Measurements from ENCODE around the gene CCNQ.

Gene CCNQ

DNA sequence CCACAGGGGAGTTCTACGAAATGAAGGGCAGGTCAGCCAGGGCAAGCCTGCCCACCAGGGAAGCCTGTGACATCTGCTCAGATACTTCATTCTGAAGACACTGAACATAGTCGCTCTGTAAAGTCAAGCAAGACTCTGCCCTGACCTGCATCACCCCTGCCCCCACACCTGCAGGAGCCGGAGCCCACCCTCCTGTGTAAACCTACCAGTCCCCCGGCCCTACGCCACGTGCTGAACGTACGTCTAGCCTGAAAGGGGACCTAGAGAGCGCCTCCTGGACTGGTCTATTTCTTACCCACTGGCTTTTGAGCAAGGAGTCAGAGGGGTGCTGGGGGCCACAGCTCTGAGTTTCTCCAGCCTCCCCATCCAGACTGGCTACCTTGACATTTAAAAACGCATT lies 11.6 kb downstream of the CCNQ start:
- Mint-ChIP-seq H3K4me3 (no peak overlapping the region), H3K4me1 (ENCODE audit: low read depth) (peaks cover 13% of the 10 kb centered on the region), H3K27ac (no peak overlapping the region), H3K9me3 (no peaks in the 10 kb centered on the region), H3K27me3 (ENCODE audit: low read depth) (no peaks in the 10 kb centered on the region), H3K36me3 (ENCODE audit: low read depth) (peaks cover 9% of the 10 kb centered on the region)

- Mint-ChIP-seq H3K27me3 (ENCODE audit: low read depth) (no peaks in the 10 kb centered on the region), H3K4me1 (ENCODE audit: low read depth) (peaks cover 13% of the 10 kb centered on the region), H3K9me3 (no peaks in the 10 kb centered on the region)
Measured at GRCh38 chrX:153585827-153586226, 13.1 kb downstream of the CCNQ start.

GRCh38 chrX:153583433-153583832 lies 15.5 kb downstream of the CCNQ start:
- no peak overlapping the region for H3K4me3 Mint-ChIP-seq
- no peaks in the 10 kb centered on the region for H3K9me3 Mint-ChIP-seq
- no peak overlapping the region for H3K27ac Mint-ChIP-seq
- H3K4me1 Mint-ChIP-seq (ENCODE audit: low read depth), result peaks cover 15% of the 10 kb centered on the region
- peaks cover 9% of the 10 kb centered on the region for H3K36me3 Mint-ChIP-seq (ENCODE audit: low read depth)
- peaks cover 3% of the 10 kb centered on the region for H3K27me3 Mint-ChIP-seq (ENCODE audit: low read depth)

More at GRCh38 chrX:153585827-153586226, 13.1 kb downstream of the CCNQ start:
- Mint-ChIP-seq H3K27ac (no peak overlapping the region), H3K4me3 (no peak overlapping the region), H3K36me3 (ENCODE audit: low read depth) (peaks cover 9% of the 10 kb centered on the region)

DNA sequence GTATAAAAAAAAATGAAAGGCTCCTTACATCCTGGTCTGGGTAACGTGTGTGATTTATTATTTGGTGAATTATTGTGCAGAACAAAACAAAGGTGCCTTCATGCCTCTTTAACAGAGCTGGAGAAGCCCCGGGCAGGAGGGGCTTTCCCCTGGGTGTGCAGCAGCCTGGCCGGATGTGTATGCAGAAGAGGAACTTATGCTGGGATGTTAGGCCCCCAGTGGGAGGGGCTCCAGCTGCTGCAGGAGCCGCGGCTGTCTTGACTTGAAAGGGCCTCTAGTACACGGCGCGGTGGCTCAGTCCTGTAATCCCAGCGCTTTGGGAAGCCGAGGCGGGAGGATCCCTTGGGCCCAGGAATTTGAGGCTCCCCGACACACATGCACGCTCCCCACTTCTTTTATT lies 16.0 kb downstream of the CCNQ start:
- Mint-ChIP-seq H3K27me3 (ENCODE audit: low read depth) (peaks cover 3% of the 10 kb centered on the region), H3K27ac (peak overlapping the region; percentile 58), H3K36me3 (ENCODE audit: low read depth) (peaks cover 6% of the 10 kb centered on the region), H3K4me3 (peak overlapping the region; percentile 48), H3K4me1 (ENCODE audit: low read depth) (peaks cover 15% of the 10 kb centered on the region), H3K9me3 (no peaks in the 10 kb centered on the region)

DNA sequence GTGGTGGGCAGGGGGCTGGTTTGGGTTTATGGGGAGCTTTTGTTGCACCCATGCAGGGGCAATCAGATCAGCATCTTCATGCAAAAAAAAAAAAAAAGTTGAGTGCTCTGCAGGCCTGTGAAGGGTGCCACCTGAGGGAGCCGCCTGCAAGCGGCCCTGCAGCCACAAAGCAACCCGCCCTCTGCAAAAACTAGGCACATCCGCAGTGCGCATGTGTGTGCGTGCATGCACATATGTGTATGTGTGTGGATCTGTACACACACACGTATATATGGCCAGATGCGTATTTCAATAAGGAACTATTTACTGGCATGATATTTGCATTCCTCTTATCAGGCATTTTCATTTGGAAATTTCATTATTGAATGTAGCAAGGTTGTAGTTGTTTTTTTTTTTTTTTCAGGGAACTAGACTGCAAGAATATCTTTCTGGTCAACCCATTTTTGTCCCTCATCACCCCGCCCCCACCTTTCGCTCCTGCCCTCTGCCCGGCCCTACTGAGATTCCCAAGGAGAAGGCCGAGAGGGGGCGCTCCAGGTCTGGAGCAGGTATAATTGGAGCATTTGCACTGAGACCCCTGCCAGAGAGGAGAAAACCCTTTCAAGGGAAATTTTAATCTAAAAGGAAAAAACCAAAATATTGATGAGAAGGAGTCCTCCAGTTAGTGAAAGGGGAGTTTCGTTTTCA lies 18.1 kb downstream of the CCNQ start:
- H3K4me1 Mint-ChIP-seq (ENCODE audit: low read depth), result peaks cover 15% of the 10 kb centered on the region
- H3K4me3 Mint-ChIP-seq, result no peak overlapping the region
- peaks cover 3% of the 10 kb centered on the region for H3K36me3 Mint-ChIP-seq (ENCODE audit: low read depth)
- no peaks in the 10 kb centered on the region for H3K9me3 Mint-ChIP-seq
- H3K27me3 Mint-ChIP-seq (ENCODE audit: low read depth), result peaks cover 3% of the 10 kb centered on the region
- H3K27ac Mint-ChIP-seq, result no peak overlapping the region

DNA sequence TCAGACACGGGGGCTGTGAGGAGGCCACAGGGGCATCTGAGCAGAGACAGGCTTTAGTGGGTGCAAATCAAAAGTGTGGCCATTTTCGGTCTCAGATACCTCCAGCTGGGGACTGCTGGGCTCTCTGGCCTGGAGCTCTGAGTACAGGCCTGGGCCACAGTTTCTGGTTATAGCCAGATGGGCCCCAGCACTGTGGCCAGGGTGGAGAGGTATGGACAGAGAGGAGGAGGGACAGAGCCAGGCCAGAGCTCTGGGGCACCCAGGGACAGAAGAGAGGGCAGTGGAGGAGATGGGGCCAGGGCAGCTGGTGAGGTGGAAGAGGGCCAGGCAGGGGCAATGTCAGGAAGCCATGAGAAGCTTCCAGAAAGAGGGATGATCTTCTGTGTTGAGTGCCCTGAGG lies 20.1 kb downstream of the CCNQ start:
- Mint-ChIP-seq H3K27ac (no peak overlapping the region), H3K27me3 (ENCODE audit: low read depth) (peaks cover 3% of the 10 kb centered on the region), H3K36me3 (ENCODE audit: low read depth) (no peaks in the 10 kb centered on the region), H3K9me3 (no peaks in the 10 kb centered on the region), H3K4me3 (no peak overlapping the region), H3K4me1 (ENCODE audit: low read depth) (peaks cover 14% of the 10 kb centered on the region)

GRCh38 chrX:153578200-153578835 lies 20.6 kb downstream of the CCNQ start:
- Mint-ChIP-seq H3K4me1 (ENCODE audit: low read depth) (peaks cover 12% of the 10 kb centered on the region), H3K36me3 (ENCODE audit: low read depth) (no peaks in the 10 kb centered on the region), H3K27ac (no peak overlapping the region), H3K27me3 (ENCODE audit: low read depth) (peaks cover 3% of the 10 kb centered on the region), H3K9me3 (no peaks in the 10 kb centered on the region), H3K4me3 (no peak overlapping the region)

- Mint-ChIP-seq H3K36me3 (ENCODE audit: low read depth) (no peaks in the 10 kb centered on the region), H3K9me3 (no peaks in the 10 kb centered on the region), H3K27ac (no peak overlapping the region), H3K27me3 (ENCODE audit: low read depth) (peaks cover 3% of the 10 kb centered on the region), H3K4me3 (no peak overlapping the region), H3K4me1 (ENCODE audit: low read depth) (peaks cover 2% of the 10 kb centered on the region)
Measured at GRCh38 chrX:153576961-153577360, 22.0 kb downstream of the CCNQ start.

GRCh38 chrX:153576239-153576870 lies 22.6 kb downstream of the CCNQ start:
- H3K36me3 Mint-ChIP-seq (ENCODE audit: low read depth), result no peaks in the 10 kb centered on the region
- H3K4me1 Mint-ChIP-seq (ENCODE audit: low read depth), result peaks cover 2% of the 10 kb centered on the region
- H3K27me3 Mint-ChIP-seq (ENCODE audit: low read depth), result peaks cover 3% of the 10 kb centered on the region
- H3K4me3 Mint-ChIP-seq, result no peak overlapping the region
- no peak overlapping the region for H3K27ac Mint-ChIP-seq
- H3K9me3 Mint-ChIP-seq, result no peaks in the 10 kb centered on the region

- Mint-ChIP-seq H3K4me1 (ENCODE audit: low read depth) (peaks cover 2% of the 10 kb centered on the region), H3K36me3 (ENCODE audit: low read depth) (no peaks in the 10 kb centered on the region), H3K4me3 (no peak overlapping the region), H3K9me3 (no peaks in the 10 kb centered on the region), H3K27ac (no peak overlapping the region), H3K27me3 (ENCODE audit: low read depth) (no peaks in the 10 kb centered on the region)
Measured at GRCh38 chrX:153573984-153574383, 25.0 kb downstream of the CCNQ start.

GRCh38 chrX:153572601-153573000 lies 26.3 kb downstream of the CCNQ start:
- no peak overlapping the region for H3K4me3 Mint-ChIP-seq
- H3K9me3 Mint-ChIP-seq, result no peaks in the 10 kb centered on the region
- no peak overlapping the region for H3K27ac Mint-ChIP-seq

GRCh38 chrX:153571534-153571908 lies 27.4 kb downstream of the CCNQ start:
- H3K4me3 Mint-ChIP-seq, result no peak overlapping the region
- no peaks in the 10 kb centered on the region for H3K9me3 Mint-ChIP-seq
- H3K4me1 Mint-ChIP-seq (ENCODE audit: low read depth), result peaks cover 2% of the 10 kb centered on the region
- H3K36me3 Mint-ChIP-seq (ENCODE audit: low read depth), result no peaks in the 10 kb centered on the region
- H3K27ac Mint-ChIP-seq, result no peak overlapping the region
- H3K27me3 Mint-ChIP-seq (ENCODE audit: low read depth), result no peaks in the 10 kb centered on the region

More at GRCh38 chrX:153572601-153573000, 26.3 kb downstream of the CCNQ start:
- no peaks in the 10 kb centered on the region for H3K27me3 Mint-ChIP-seq (ENCODE audit: low read depth)
- no peaks in the 10 kb centered on the region for H3K36me3 Mint-ChIP-seq (ENCODE audit: low read depth)
- H3K4me1 Mint-ChIP-seq (ENCODE audit: low read depth), result peaks cover 2% of the 10 kb centered on the region

DNA sequence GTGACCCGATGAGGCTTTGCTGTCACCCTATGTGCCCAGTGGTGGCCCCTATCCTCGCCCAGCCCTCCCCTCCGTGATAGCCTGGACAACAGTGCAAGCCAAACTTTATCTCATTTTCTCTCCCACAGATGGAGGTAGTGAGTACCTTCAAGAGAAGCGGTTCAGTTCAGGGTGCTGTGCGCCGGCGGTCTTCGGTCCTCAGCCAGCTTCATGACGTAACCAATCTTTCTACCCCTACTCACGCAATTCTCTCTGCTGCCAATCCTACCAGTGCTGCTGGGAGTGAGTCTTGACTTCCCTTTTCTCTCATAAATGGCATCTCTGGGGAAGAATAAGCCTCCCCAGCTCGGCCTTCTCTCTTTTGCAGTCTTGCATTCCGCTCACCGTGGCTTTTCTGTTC lies 29.5 kb downstream of the CCNQ start:
- no peaks in the 10 kb centered on the region for H3K27me3 Mint-ChIP-seq (ENCODE audit: low read depth)
- H3K27ac Mint-ChIP-seq, result no peak overlapping the region
- no peaks in the 10 kb centered on the region for H3K9me3 Mint-ChIP-seq
- no peaks in the 10 kb centered on the region for H3K36me3 Mint-ChIP-seq (ENCODE audit: low read depth)
- H3K4me3 Mint-ChIP-seq, result no peak overlapping the region
- peaks cover 2% of the 10 kb centered on the region for H3K4me1 Mint-ChIP-seq (ENCODE audit: low read depth)

DNA sequence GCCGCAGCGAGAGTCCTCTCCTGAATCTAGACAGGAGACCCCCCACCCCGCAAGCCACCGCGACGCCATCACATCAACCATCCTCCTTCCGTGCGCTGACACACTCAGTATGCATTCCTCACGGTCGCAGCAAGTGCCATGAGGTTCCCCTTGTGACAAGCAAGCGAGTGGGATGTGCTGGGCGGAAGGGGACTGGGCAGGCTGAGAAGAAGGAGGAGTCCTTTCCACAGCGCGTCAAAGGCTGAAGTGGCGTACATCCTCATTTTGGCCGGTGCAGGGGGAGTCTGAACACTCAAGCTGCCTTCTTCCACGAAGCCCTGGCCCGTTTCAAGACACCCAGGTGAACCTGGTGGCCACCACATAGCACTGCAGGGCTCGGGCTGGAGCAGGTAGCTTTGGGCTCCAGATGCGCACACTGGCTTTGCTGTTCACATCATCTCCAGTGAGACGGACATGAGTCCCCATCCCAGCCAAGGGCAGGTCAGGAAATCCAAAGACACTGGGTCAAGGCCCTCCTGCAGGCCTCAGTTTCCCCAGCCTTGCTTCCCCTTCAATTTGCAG lies 30.4 kb downstream of the CCNQ start:
- peaks cover 2% of the 10 kb centered on the region for H3K4me1 Mint-ChIP-seq (ENCODE audit: low read depth)
- H3K36me3 Mint-ChIP-seq (ENCODE audit: low read depth), result no peaks in the 10 kb centered on the region
- H3K4me3 Mint-ChIP-seq, result no peak overlapping the region
- H3K27ac Mint-ChIP-seq, result no peak overlapping the region
- H3K27me3 Mint-ChIP-seq (ENCODE audit: low read depth), result no peaks in the 10 kb centered on the region
- H3K9me3 Mint-ChIP-seq, result no peaks in the 10 kb centered on the region
